Measurements from ENCODE around the gene RYR1. TPM values are rescaled to one million over a fixed set of nuclear protein-coding genes. Genes with fewer than 3 reads are reported as not detected.
"Not testable (repeated sequence)": the region's sequence is repeated elsewhere in the genome, so short reads cannot be mapped to it uniquely, and the experiment has no call there.

The RYR1 gene
- total and polyA plus RNA-seq, 2 donors (not counting 1 experiment from before 2014, with no cell fraction given) = 0.43 to 3.8 TPM

DNA sequence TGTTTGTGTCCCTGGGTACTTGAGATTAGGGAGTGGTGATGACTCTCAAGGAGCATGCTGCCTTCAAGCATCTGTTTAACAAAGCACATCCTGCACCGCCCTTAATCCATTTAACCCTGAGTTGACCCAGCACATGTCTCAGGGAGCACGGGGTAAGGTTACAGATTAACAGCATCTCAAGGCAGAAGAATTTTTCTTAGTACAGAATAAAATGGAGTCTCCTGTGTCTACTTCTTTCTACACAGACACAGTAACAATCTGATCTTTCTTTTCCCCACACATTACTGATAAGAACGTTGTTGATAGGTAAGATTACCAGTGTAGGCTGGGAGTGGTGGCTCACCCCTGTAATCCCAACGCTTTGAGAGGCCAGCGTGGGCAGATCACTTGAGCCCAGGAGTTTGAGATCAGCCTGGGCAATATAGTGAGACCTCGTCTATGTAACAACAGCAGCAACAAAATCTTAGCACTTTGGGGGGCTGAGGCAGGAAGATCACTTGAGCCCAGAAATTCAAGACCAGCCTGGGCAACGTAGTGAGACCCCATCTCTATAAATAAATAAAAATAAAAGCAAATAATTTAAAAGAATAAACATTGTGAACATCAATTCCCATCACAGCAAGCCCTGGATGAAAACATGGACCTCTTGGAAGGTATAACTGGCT, 198.5 kb downstream of the RYR1 start:
- H3K4me3 ChIP-seq (ENCODE audit: control extremely low read depth in 1 of 5, extremely low read depth in 1 of 5, insufficient read depth in 1 of 5, low read depth in 2 of 5, low read length in 4 of 5); H2AFZ ChIP-seq (ENCODE audit: insufficient read depth, low read depth, low read length, poor library complexity, severe bottlenecking); H3K79me2 ChIP-seq (ENCODE audit: control insufficient read depth, insufficient read depth, low read length); H4K20me1 ChIP-seq (ENCODE audit: control insufficient read depth, insufficient read depth, low read length, poor library complexity, severe bottlenecking); ATAC-seq (ENCODE audit: low read depth); H3K9me3 Mint-ChIP-seq (ENCODE audit: insufficient read depth); H3K4me3 Mint-ChIP-seq; H3K27ac Mint-ChIP-seq; H3K9ac ChIP-seq (ENCODE audit: low read length); H3K27me3 Mint-ChIP-seq; DNase-seq; H3K9me3 ChIP-seq (ENCODE audit: control extremely low read depth in 1 of 3, control insufficient read depth in 2 of 3, insufficient read depth in 1 of 3, low read length in 2 of 3); H3K27me3 ChIP-seq (replicated peaks in 1 of 4; ENCODE audit: control extremely low read depth in 1 of 4, control insufficient read depth in 3 of 4, insufficient read depth in 4 of 4, low read length in 3 of 4); POLR2A ChIA-PET; H3K4me2 ChIP-seq (replicated peaks; ENCODE audit: low read depth, low read length, poor library complexity, severe bottlenecking); H3K27ac ChIP-seq (ENCODE audit: low read length in 2 of 2): not testable (repeated sequence)
- H3K36me3 ChIP-seq (replicated peaks in 1 of 2; ENCODE audit: control extremely low read depth in 1 of 2, control insufficient read depth in 1 of 2, extremely low read depth in 1 of 2, insufficient read depth in 2 of 2, low read length in 1 of 2) = peaks cover 2 to 57% of the 10 kb centered on the region in 2 experiments
- intact Hi-C loops (cut with micrococcal nuclease) = loop anchor here (5.0 to 10.0 kb wide), 2 partner anchors 53 to 75 kb away; no protein-coding TSS in a partner anchor
- CTCF ChIA-PET = interaction anchor here (5.7 kb wide), 1 partner anchor 86 kb away, joined by 102 read pairs; no protein-coding TSS in a partner anchor
- H3K4me1 ChIP-seq (ENCODE audit: control insufficient read depth in 2 of 2, insufficient read depth in 2 of 2, low read length in 2 of 2) = peaks cover 14 to 17% of the 10 kb centered on the region in 2 donors
- peaks cover 16% of the 10 kb centered on the region for H3K4me1 Mint-ChIP-seq
- WGBS (ENCODE audit: insufficient coverage) = 100% methylated on average over 2 of the region's 7 CpGs

DNA sequence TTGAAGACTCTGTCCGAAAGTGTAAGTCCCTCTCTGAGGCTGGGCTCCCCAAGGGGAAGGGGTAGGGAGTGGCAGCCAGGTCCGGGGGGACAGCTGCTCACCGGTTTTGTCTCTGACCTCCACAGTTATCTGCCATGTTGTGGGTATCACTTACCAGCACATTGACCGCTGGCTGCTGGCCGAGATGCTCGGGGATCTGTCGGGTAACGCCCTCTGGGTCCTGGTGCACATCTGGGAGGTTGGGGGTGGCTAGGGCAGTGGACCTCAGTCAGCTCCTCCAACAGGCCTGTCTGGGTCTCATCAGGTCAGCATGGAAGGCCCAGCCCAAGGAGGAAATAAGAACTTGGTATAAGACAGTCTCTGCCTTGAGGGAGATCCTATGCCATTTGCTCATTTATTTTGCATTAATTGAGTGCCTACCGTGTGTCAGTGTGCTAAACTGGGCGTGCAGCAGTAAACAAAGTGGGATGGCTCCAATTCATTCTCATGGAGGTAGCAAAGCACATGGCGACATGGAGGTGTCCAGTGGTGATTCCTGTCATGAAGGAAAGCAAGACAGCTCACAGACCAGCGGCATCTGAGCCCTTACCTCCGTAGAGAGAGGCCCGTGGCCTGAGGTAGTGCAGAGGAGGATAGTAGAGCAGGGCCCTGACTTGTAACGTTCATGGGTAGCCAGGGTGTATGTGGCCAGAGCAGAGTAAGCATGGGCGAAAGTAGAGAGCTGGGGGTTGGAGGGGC, 199.2 kb downstream of the RYR1 start:
- over 99% methylated on average over 16 of the region's 16 CpGs for WGBS (ENCODE audit: insufficient coverage)
- peaks cover 12% of the 10 kb centered on the region for H4K20me1 ChIP-seq (ENCODE audit: control insufficient read depth, insufficient read depth, low read length, poor library complexity, severe bottlenecking)
- no peak for TF ChIP-seq EZH2 (IDR thresholded peaks at IDR 0.05; ENCODE audit: borderline replicate concordance, insufficient read depth, low read depth, low read length, poor library complexity, severe bottlenecking)
- TF ChIP-seq, protein P1, sequence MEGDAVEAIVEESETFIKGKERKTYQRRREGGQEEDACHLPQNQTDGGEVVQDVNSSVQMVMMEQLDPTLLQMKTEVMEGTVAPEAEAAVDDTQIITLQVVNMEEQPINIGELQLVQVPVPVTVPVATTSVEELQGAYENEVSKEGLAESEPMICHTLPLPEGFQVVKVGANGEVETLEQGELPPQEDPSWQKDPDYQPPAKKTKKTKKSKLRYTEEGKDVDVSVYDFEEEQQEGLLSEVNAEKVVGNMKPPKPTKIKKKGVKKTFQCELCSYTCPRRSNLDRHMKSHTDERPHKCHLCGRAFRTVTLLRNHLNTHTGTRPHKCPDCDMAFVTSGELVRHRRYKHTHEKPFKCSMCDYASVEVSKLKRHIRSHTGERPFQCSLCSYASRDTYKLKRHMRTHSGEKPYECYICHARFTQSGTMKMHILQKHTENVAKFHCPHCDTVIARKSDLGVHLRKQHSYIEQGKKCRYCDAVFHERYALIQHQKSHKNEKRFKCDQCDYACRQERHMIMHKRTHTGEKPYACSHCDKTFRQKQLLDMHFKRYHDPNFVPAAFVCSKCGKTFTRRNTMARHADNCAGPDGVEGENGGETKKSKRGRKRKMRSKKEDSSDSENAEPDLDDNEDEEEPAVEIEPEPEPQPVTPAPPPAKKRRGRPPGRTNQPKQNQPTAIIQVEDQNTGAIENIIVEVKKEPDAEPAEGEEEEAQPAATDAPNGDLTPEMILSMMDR (IDR thresholded peaks at IDR 0.05) = no peak
- ATAC-seq (ENCODE audit: low read depth) (no peak), DNase-seq (no peak)
- H3K4me1 ChIP-seq (ENCODE audit: control insufficient read depth in 2 of 2, insufficient read depth in 2 of 2, low read length in 2 of 2) = peaks cover 18 to 23% of the 10 kb centered on the region in 2 donors
- ChIA-PET CTCF (interaction anchor here (1.9 to 5.7 kb wide), 6 partner anchors 76 to 228 kb away, joined by 4 to 102 read pairs (median 20); partner anchors contain the start of gene FAM98C), POLR2A (no interaction called here)
- intact Hi-C loops (cut with micrococcal nuclease) = loop anchor here (5.0 to 10.0 kb wide), 2 partner anchors 52 to 75 kb away; no protein-coding TSS in a partner anchor
- peaks cover 5% of the 10 kb centered on the region for H3K79me2 ChIP-seq (ENCODE audit: control insufficient read depth, insufficient read depth, low read length)
- H3K4me2 ChIP-seq (replicated peaks; ENCODE audit: low read depth, low read length, poor library complexity, severe bottlenecking) = no peak overlapping the region
- no peaks in the 10 kb centered on the region for H3K9me3 Mint-ChIP-seq (ENCODE audit: insufficient read depth)
- H3K4me1 Mint-ChIP-seq = peaks cover 21% of the 10 kb centered on the region
- H3K27me3 ChIP-seq (replicated peaks in 1 of 4; ENCODE audit: control extremely low read depth in 1 of 4, control insufficient read depth in 3 of 4, insufficient read depth in 4 of 4, low read length in 3 of 4) = no peaks in the 10 kb centered on the region
- no peak overlapping the region for H3K27ac Mint-ChIP-seq
- H3K9me3 ChIP-seq (ENCODE audit: control extremely low read depth in 1 of 3, control insufficient read depth in 2 of 3, insufficient read depth in 1 of 3, low read length in 2 of 3) = no peaks in the 10 kb centered on the region
- H3K4me3 Mint-ChIP-seq = no peak overlapping the region
- H3K27ac ChIP-seq (ENCODE audit: low read length in 2 of 2) = no peak overlapping the region
- H3K4me3 ChIP-seq (ENCODE audit: control extremely low read depth in 1 of 5, extremely low read depth in 1 of 5, insufficient read depth in 1 of 5, low read depth in 2 of 5, low read length in 4 of 5) = no peak overlapping the region
- H2AFZ ChIP-seq (ENCODE audit: insufficient read depth, low read depth, low read length, poor library complexity, severe bottlenecking) = no peak overlapping the region
- no peak overlapping the region for H3K9ac ChIP-seq (ENCODE audit: low read length)
- H3K36me3 ChIP-seq (replicated peaks in 1 of 2; ENCODE audit: control extremely low read depth in 1 of 2, control insufficient read depth in 1 of 2, extremely low read depth in 1 of 2, insufficient read depth in 2 of 2, low read length in 1 of 2) = peaks cover 2 to 57% of the 10 kb centered on the region in 2 experiments
- H3K27me3 Mint-ChIP-seq = no peaks in the 10 kb centered on the region

Measured in B cell (primary cell).